Chondrocyte (in vitro differentiated cells): ENCODE results near the gene MRPL32. TPM values are rescaled to one million over a fixed set of nuclear protein-coding genes. Genes with fewer than 3 reads are reported as not detected.

Experiments used
- DNase-seq: peaks from one replicate; pipeline ENCODE4 v3.0.0; 2021; ENCODE audit warnings: mixed read lengths, low spot score
- H3K27ac Mint-ChIP-seq: one replicate; pipeline ENCODE4 v1.8.0; 2021; ENCODE audit warnings: mild to moderate bottlenecking, moderate library complexity, mixed read lengths; ENCODE audit not compliant: unreplicated experiment
- H3K27me3 Mint-ChIP-seq: 2 replicates; pipeline ENCODE4 v1.8.0; 2021; ENCODE audit warnings: low read depth, mixed read lengths
- H3K36me3 Mint-ChIP-seq: 2 replicates; pipeline ENCODE4 v1.8.0; 2021; ENCODE audit warnings: low read depth, mixed read lengths
- H3K4me1 Mint-ChIP-seq: 2 replicates; pipeline ENCODE4 v1.8.0; 2021; ENCODE audit warnings: low read depth, mild to moderate bottlenecking, mixed read lengths
- H3K4me3 Mint-ChIP-seq: one replicate; pipeline ENCODE4 v1.8.0; 2021; ENCODE audit warnings: mild to moderate bottlenecking, moderate library complexity, mixed read lengths; ENCODE audit not compliant: unreplicated experiment
- H3K9me3 Mint-ChIP-seq: 2 replicates; pipeline ENCODE4 v1.8.0; 2021; ENCODE audit warnings: low read depth, mixed read lengths
- CTCF ChIP-seq: fragments of 200-600 bp; sonication (generic); IDR thresholded peaks from 2 replicates; pipeline ENCODE4 v1.5.0; 2021; ENCODE audit warnings: antibody characterized with exemption, mild to moderate bottlenecking, moderate library complexity
- total RNA-seq: library from RNA; stranded (reverse); gene quantifications from 3 replicates; pipeline ENCODE4 v1.2.1, GENCODE V29; 2021

MRPL32 gene
- total RNA-seq, 1 donor from 2014 or later: 35.9 TPM

GRCh38 chr7:42978496-42978895 lies 46.3 kb downstream of the MRPL32 start:
- Mint-ChIP-seq H3K4me3 (no peak overlapping the region), H3K36me3 (peaks cover 3% of the 10 kb centered on the region), H3K27ac (no peak overlapping the region), H3K4me1 (peaks cover 10% of the 10 kb centered on the region), H3K27me3 (peaks cover 2% of the 10 kb centered on the region), H3K9me3 (peaks cover 3% of the 10 kb centered on the region)
- no peak for TF ChIP-seq CTCF
- DNase-seq: no peak

GRCh38 chr7:42980084-42980483 lies 47.9 kb downstream of the MRPL32 start:
- Mint-ChIP-seq H3K27ac (no peak overlapping the region), H3K27me3 (peaks cover 2% of the 10 kb centered on the region), H3K9me3 (peaks cover 14% of the 10 kb centered on the region), H3K4me1 (no peaks in the 10 kb centered on the region), H3K36me3 (peaks cover 4% of the 10 kb centered on the region), H3K4me3 (no peak overlapping the region)
- no peak for DNase-seq
- TF ChIP-seq CTCF: no peak

- DNase-seq: no peak
- no peaks in the 10 kb centered on the region for H3K4me1 Mint-ChIP-seq
- H3K9me3 Mint-ChIP-seq: peaks cover 14% of the 10 kb centered on the region
- TF ChIP-seq CTCF: no peak
- H3K27me3 Mint-ChIP-seq: peaks cover 2% of the 10 kb centered on the region
- no peak overlapping the region for H3K4me3 Mint-ChIP-seq
- peaks cover 4% of the 10 kb centered on the region for H3K36me3 Mint-ChIP-seq
- H3K27ac Mint-ChIP-seq: no peak overlapping the region
These were observed 48.3 kb downstream of the MRPL32 start for GRCh38 chr7:42980514-42980913.

GRCh38 chr7:42981601-42982000 lies 49.4 kb downstream of the MRPL32 start:
- H3K36me3 Mint-ChIP-seq: peaks cover 2% of the 10 kb centered on the region
- peaks cover 2% of the 10 kb centered on the region for H3K27me3 Mint-ChIP-seq
- H3K4me3 Mint-ChIP-seq: no peak overlapping the region
- H3K4me1 Mint-ChIP-seq: no peaks in the 10 kb centered on the region
- H3K27ac Mint-ChIP-seq: no peak overlapping the region
- no peak for DNase-seq
- H3K9me3 Mint-ChIP-seq: peaks cover 14% of the 10 kb centered on the region
- TF ChIP-seq CTCF: no peak

- Mint-ChIP-seq H3K4me1 (no peaks in the 10 kb centered on the region), H3K27ac (no peak overlapping the region), H3K27me3 (peaks cover 7% of the 10 kb centered on the region), H3K9me3 (peaks cover 14% of the 10 kb centered on the region), H3K36me3 (peaks cover 6% of the 10 kb centered on the region), H3K4me3 (no peak overlapping the region)
- DNase-seq: no peak
- no peak for TF ChIP-seq CTCF
These were observed 50.5 kb downstream of the MRPL32 start for GRCh38 chr7:42982604-42983115.
